Retinal pigment epithelial cell (primary cell): Measurements from ENCODE around the gene SLC16A2.
A peak's percentile ranks its signal among the peaks of the same experiment; 100 is the strongest.
"Not testable (repeated sequence)": the region's sequence is repeated elsewhere in the genome, so short reads cannot be mapped to it uniquely, and the experiment has no call there.

Source experiments
- DNase-seq: peaks from one replicate; pipeline ENCODE4 v3.0.0-alpha.2; 2010; ENCODE audit warnings: low read depth
- H3K4me3 ChIP-seq: 2 replicates; pipeline ENCODE4 v1.5.1; 2011; ENCODE audit warnings: mild to moderate bottlenecking, low read length, control low read depth, moderate library complexity
- CTCF ChIP-seq: conservative IDR thresholded peaks from 2 replicates; pipeline ENCODE4 v1.5.1; 2011; ENCODE audit warnings: low read depth, low read length, control low read depth, inconsistent platforms

Gene SLC16A2

GRCh38 chrX:74465424-74465823 is 44.1 kb downstream of the SLC16A2 start:
- H3K4me3 ChIP-seq, result no peak overlapping the region
- no peak for TF ChIP-seq CTCF
- DNase-seq, result no peak

- no peak for DNase-seq
- H3K4me3 ChIP-seq, result no peak overlapping the region
- TF ChIP-seq CTCF, result no peak
Measured at GRCh38 chrX:74467656-74468055, 46.4 kb downstream of the SLC16A2 start.

- DNase-seq, result not testable (repeated sequence)
Measured at GRCh38 chrX:74473116-74473515, 51.8 kb downstream of the SLC16A2 start.

GRCh38 chrX:74490247-74490646 is 69.0 kb downstream of the SLC16A2 start:
- no peak overlapping the region for H3K4me3 ChIP-seq
- no peak for DNase-seq
- TF ChIP-seq CTCF, result no peak

More at GRCh38 chrX:74473116-74473515, 51.8 kb downstream of the SLC16A2 start:
- not testable (repeated sequence) for H3K4me3 ChIP-seq

- no peak overlapping the region for H3K4me3 ChIP-seq
- peak; percentile 21 for TF ChIP-seq CTCF
- no peak for DNase-seq
Measured at GRCh38 chrX:74492720-74493201, 71.5 kb downstream of the SLC16A2 start.

DNA sequence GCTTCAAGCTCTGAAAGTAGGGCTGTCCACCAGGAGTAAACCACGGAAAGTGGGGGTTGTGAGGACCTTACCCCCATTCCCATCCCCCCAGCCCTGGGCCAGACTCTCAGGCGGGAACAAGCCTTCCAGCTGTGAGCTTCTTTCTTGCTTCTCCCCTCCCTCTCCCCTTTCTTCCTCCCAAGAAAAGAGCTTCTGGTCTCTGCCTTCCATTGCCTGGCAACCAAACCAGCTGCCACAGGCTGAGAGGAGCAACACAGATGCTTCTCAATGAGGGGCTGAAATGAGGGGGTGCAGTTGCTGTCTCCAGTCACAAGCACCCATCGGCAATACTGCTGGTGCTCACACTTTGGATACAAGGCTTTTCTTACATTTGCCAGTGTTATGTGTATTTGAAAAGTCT is 72.5 kb downstream of the SLC16A2 start:
- no peak for TF ChIP-seq CTCF
- no peak overlapping the region for H3K4me3 ChIP-seq
- DNase-seq, result no peak

GRCh38 chrX:74498924-74499323 is 77.6 kb downstream of the SLC16A2 start:
- DNase-seq, result no peak
- no peak overlapping the region for H3K4me3 ChIP-seq
- TF ChIP-seq CTCF, result no peak

DNA sequence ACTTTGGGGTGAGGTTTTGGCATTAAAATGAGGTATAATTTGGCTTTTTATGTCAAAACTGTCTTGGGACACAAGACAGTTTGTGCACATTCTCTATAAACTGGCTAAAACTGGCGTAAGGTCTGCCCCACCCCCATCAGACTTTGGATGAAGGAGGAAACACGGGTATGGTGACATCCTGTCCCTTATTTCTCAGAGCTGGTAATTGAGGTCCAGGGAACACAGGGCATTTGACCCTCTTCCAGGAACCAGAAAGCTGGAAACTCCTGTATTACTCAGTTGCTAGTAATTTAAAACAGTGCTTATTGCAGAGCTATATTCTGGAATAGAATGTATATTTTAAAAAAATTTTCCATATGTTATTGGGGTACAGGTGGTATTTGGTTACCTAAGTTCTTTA is 78.8 kb downstream of the SLC16A2 start:
- no peak for TF ChIP-seq CTCF
- no peak overlapping the region for H3K4me3 ChIP-seq
- DNase-seq, result no peak
